NOMO-1 treated with DMSO at 0.1 percent for 48 hours (cell line): ENCODE measurements around the gene KRT79.
"Not testable (repeated sequence)": the region's sequence is repeated elsewhere in the genome, so short reads cannot be mapped to it uniquely, and the experiment has no call there.

Experiments
- DNase-seq: peaks from one replicate; lab custom pipeline; 2025; ENCODE audit not compliant: unreplicated experiment; lab: John Stamatoyannopoulos, UW

Gene KRT79

GRCh38 chr12:52861511-52861910, 27.4 kb upstream of the KRT79 start:
- DNase-seq: no peak

- no peak for DNase-seq
Observed at GRCh38 chr12:52860102-52860823, 26.2 kb upstream of the KRT79 start.

- no peak for DNase-seq
Observed at GRCh38 chr12:52857500-52857899, 23.4 kb upstream of the KRT79 start.

GRCh38 chr12:52856787-52857186, 22.7 kb upstream of the KRT79 start:
- DNase-seq: no peak

GRCh38 chr12:52856077-52856476, 22.0 kb upstream of the KRT79 start:
- DNase-seq: not testable (repeated sequence)

- no peak for DNase-seq
Observed at GRCh38 chr12:52851787-52852186, 17.7 kb upstream of the KRT79 start.

GRCh38 chr12:52850681-52851080, 16.6 kb upstream of the KRT79 start:
- DNase-seq: no peak

- DNase-seq: no peak
Observed at GRCh38 chr12:52849511-52849910, 15.4 kb upstream of the KRT79 start.

GRCh38 chr12:52848661-52849255, 14.6 kb upstream of the KRT79 start, which contains the start of gene KRT78:
TSS of gene KRT78 (minus strand) at chr12:52848994. CDS start at chr12:52848930, 64 bp downstream.
- no peak for DNase-seq

- no peak for DNase-seq
Observed at GRCh38 chr12:52847335-52848102, 13.4 kb upstream of the KRT79 start.

- no peak for DNase-seq
Observed at GRCh38 chr12:52846356-52846970, 12.4 kb upstream of the KRT79 start.

GRCh38 chr12:52845946-52846345, 11.8 kb upstream of the KRT79 start:
- no peak for DNase-seq

- DNase-seq: no peak
Observed at GRCh38 chr12:52844386-52844785, 10.3 kb upstream of the KRT79 start.

GRCh38 chr12:52839436-52840105, 5.5 kb upstream of the KRT79 start:
- DNase-seq: no peak

- DNase-seq: no peak
Observed at GRCh38 chr12:52838609-52839435, 4.7 kb upstream of the KRT79 start.

GRCh38 chr12:52837781-52838608, 3.9 kb upstream of the KRT79 start:
- no peak for DNase-seq

GRCh38 chr12:52837413-52837741, 3.3 kb upstream of the KRT79 start:
- DNase-seq: no peak

GRCh38 chr12:52836491-52837412, 2.6 kb upstream of the KRT79 start:
- no peak for DNase-seq
